Coronary artery (tissue), 2 donors: Measurements from ENCODE around the gene ARHGAP4.
A peak's percentile ranks its signal among the peaks of the same experiment; 100 is the strongest.

Experiments used
- DNase-seq: peaks from one replicate; pipeline ENCODE4 v3.0.0-alpha.2; 2017; ENCODE audit warnings: low spot score
- H3K27ac ChIP-seq, 2 donors: fragments of 200-600 bp; sonication (generic); one replicate each; pipeline ENCODE4 v1.5.1; 2016 to 2019
- H3K4me3 ChIP-seq: fragments of 200-600 bp; sonication (generic); 2 replicates; pipeline ENCODE4 v1.5.1; 2016; ENCODE audit warnings: mild to moderate bottlenecking, moderate library complexity
- TF ChIP-seq, protein P1 (sequence below): fragments of 200-600 bp; sonication (generic); IDR thresholded peaks from one replicate; pipeline ENCODE4 v1.5.1; 2019; ENCODE audit warnings: antibody characterized with exemption

The ARHGAP4 gene

DNA sequence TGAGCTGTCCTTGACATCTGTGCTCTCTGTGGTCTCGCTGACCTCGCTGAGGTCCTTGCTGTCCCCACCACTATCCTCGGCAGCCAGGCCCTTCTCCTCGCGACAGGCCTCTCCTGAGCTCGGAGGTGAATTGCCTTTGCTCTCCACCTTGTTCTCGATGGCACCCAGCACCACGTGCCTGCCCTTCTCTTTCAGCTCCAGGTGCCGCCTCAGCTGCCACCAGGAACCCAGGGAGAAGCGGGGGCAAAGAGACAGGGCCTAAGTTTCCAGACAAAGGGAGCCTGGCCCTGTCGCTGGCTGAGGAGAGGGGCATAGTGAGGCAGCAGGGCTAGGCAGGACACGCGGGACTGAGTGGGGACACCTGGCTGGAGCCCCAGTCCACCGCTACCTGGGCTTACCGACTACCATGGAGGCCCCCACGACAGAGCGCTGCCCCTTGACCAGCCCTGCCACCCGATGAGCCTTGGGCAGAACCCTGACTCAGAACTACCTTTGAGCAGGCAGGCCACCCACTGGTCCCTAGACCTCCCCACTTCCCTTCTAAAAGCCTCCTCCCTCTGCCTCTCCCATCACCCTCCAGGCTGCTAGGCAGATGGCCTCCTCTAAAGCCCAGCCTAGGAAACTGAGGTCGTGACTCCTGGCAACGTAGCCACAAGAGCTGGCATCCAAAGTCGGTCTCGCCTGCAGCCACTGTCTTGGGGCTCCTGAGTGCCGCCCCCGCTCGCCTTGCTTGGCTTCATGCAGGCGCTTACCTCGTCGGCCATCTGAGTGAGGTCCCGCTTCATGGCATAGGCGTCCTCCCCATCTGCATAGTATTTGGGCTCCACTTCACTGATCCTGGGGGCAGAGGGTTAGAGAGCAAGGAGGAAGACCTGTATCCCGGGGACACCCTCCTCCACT lies 4.2 kb upstream of the ARHGAP4 start:
- TF ChIP-seq, protein P1, sequence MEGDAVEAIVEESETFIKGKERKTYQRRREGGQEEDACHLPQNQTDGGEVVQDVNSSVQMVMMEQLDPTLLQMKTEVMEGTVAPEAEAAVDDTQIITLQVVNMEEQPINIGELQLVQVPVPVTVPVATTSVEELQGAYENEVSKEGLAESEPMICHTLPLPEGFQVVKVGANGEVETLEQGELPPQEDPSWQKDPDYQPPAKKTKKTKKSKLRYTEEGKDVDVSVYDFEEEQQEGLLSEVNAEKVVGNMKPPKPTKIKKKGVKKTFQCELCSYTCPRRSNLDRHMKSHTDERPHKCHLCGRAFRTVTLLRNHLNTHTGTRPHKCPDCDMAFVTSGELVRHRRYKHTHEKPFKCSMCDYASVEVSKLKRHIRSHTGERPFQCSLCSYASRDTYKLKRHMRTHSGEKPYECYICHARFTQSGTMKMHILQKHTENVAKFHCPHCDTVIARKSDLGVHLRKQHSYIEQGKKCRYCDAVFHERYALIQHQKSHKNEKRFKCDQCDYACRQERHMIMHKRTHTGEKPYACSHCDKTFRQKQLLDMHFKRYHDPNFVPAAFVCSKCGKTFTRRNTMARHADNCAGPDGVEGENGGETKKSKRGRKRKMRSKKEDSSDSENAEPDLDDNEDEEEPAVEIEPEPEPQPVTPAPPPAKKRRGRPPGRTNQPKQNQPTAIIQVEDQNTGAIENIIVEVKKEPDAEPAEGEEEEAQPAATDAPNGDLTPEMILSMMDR: no peak
- DNase-seq: no peak
- H3K27ac ChIP-seq: peak overlapping the region in 1 of 2 donors; percentile 91

GRCh38 chrX:153929576-153929975 lies 3.5 kb upstream of the ARHGAP4 start:
- Histone ChIP-seq H3K4me3 (no peak overlapping the region), H3K27ac (peak overlapping the region in 1 of 2 donors; percentile 91)
- no peak for DNase-seq
- TF ChIP-seq, protein P1: no peak

More for the DNA sequence above, 4.2 kb upstream of the ARHGAP4 start:
- H3K4me3 ChIP-seq: no peak overlapping the region

GRCh38 chrX:153928846-153929245 lies 2.8 kb upstream of the ARHGAP4 start:
- peak overlapping the region in 1 of 2 donors; percentile 91 for H3K27ac ChIP-seq
- no peak for DNase-seq
- peak overlapping the region; percentile 73 for H3K4me3 ChIP-seq
- TF ChIP-seq, protein P1: no peak

DNA sequence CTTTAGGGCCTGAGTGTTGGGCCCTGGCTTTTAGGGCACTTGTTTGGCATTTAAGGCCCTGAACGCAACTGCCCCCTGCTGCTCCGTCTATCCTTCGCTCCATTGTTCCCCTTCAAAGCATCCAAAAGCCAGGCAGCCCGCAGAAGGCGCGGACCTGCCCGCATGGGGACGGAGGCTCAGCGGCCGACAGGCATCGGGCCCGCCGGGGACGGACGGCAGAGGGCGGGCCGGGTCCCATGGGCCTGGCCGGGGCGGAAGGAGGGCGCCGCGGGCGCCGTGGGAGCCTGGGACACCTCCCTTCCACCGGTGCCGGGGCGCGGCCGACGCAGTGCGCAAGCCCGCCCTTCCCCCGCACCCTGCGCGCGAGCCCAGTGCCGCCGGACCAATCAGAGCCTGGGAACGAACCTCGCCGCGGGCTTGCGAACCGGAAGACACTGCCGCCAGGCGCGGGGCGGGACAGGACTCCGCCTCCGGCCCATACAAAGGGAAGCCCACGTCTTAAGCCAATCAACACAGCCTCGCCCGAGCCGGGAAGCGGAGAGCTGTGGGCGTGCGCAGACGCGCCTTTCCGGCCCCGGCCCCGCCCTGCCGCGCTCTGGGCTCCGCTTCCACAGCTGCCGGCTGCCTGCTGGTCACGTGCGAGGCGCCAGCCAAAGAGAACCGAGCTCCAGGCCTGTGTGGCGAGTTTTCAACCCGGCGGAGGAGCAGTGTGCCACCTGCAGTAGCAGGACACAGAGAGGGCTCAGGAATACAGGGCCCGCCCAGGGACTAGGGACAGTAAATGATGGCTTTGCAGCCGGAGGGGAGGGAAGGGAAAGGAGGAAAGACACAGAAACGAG lies 2.1 kb upstream of the ARHGAP4 start:
- DNase-seq: peak; percentile 98
- Histone ChIP-seq H3K27ac (peak overlapping the region; percentile 78 to 91), H3K4me3 (peak overlapping the region; percentile 73)
- TF ChIP-seq, protein P1: no peak

- peak overlapping the region; percentile 73 for H3K4me3 ChIP-seq
- TF ChIP-seq, protein P1: no peak
- peak overlapping the region; percentile 78 to 91 for H3K27ac ChIP-seq
- no peak for DNase-seq
Measured at GRCh38 chrX:153927672-153927921, 1.5 kb upstream of the ARHGAP4 start.

DNA sequence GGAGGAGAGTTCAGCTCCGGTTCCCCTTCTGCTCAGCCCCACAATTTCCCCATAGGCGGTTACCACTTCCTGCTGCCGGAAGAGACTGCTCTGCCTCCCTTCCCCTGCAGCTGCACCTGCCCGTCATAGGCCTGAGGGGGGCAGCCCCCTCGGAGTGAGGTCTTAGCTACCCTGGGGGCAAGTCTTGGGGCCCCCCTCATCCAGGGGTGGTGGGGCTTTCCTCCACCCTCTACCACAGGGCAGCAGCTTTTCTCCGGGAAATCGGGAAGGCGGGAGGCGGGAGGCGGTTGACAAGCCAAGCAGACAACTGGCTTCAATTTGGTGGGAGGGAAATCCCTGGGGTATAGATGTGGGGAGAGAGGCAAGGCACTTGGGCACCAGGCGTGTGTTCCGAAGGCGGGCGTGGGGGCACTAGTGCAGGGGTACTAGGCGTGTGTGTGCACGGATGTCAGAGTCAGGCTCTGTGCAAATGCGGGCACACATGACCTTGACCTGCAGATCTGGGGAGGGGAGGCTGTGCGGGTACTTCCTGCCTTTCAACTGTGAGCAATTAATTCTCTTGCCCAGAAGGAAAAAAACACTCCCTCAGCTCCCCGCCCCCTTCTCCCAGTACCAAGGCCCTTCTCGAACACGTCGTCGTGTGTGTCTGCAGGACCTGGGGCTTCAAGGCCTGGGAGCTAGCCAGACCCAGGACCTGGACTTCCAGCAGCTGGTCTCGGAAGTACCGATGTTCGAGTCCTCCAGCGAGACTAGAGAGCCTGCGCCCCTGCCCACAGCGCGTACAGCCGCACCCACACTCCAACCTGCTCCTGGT lies 1.0 kb upstream of the ARHGAP4 start:
- TF ChIP-seq, protein P1: no peak
- Histone ChIP-seq H3K27ac (peak overlapping the region; percentile 78 to 91), H3K4me3 (peak overlapping the region; percentile 73)
- DNase-seq: no peak
